Measurements from ENCODE around the gene DPP9.

GRCh38 chr19:4702764-4703163 is 20.9 kb downstream of the DPP9 start:
- TF ChIP-seq CTCF (conservative IDR thresholded peaks at IDR 0.05; ENCODE audit: low read length) (no peak), EZH2phosphoT487 (IDR thresholded peaks at IDR 0.05; ENCODE audit: borderline replicate concordance, low read depth, low read length) (no peak)

Measured in OCI-LY7 (cell line).